Activated CD4-positive, CD25-positive, alpha-beta regulatory T cell treated with anti-CD3 and anti-CD28 coated beads, Interleukin-2, amount 50 U/mL, for 16 hours (primary cell): Measurements from ENCODE around the gene NIPAL3.

ENCODE experiments used
- DNase-seq: peaks from one replicate; pipeline ENCODE4 v3.0.0-alpha.2; 2020; ENCODE audit warnings: low read depth, low spot score

Gene NIPAL3

DNA sequence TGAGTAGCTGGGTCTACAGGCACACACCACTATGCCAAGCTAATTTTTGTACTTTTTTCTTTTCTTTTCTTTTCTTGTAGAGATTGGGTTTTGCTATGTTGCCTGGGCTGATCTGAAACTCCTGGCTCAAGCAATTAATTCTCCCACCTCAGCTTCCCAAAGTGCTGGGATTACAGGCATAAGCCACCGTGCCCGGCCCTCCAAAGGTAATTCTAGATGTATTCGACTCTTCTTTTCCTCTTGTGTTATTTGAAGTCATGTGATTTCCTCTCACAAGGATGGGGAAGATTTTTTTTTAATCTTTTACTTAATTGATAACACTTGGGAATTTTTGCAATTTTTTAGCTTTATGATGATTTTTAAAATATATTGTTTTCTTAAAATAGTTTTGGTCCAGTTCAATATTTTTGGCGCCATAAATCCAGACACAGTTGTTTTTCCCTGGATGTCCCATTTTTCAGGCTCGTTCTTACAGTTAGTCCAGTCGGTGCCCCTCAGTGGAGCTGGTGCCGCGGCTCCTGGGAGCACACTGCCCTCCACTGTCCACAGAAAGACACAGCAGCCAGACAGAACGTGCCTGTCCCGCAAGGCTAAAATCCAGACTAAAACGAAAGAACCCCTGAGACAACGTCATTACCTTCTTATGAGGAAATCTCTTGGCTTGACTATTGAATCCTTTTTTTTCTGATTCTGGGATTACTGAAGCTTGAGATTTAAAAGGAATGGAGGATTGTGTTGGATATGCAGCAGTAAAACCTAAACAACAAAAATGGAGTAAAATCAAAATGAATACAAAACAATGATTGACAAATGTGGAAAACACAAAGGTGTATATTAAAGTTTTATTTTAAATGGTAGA is 24.4 kb upstream of the NIPAL3 start:
- peak; percentile 43 for DNase-seq

- DNase-seq = no peak
These were observed 23.6 kb upstream of the NIPAL3 start for GRCh38 chr1:24391882-24392603.

DNA sequence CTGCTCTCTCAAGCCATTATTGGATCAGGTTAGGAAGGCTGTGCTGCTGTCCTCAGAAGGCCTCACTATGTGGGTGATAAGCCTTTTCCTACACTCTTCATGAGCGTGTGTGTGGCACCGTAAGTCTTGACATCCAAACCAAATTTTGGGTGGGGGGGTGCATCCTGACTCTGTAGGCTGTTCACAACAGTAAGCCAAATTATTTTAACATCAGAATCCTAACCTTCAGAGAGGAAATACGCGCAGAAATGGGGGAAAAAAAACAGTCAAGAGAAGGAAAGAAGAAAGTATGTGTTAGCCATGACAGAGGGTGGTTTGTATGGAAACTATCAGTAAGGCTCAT is 23.0 kb upstream of the NIPAL3 start:
- no peak for DNase-seq

DNA sequence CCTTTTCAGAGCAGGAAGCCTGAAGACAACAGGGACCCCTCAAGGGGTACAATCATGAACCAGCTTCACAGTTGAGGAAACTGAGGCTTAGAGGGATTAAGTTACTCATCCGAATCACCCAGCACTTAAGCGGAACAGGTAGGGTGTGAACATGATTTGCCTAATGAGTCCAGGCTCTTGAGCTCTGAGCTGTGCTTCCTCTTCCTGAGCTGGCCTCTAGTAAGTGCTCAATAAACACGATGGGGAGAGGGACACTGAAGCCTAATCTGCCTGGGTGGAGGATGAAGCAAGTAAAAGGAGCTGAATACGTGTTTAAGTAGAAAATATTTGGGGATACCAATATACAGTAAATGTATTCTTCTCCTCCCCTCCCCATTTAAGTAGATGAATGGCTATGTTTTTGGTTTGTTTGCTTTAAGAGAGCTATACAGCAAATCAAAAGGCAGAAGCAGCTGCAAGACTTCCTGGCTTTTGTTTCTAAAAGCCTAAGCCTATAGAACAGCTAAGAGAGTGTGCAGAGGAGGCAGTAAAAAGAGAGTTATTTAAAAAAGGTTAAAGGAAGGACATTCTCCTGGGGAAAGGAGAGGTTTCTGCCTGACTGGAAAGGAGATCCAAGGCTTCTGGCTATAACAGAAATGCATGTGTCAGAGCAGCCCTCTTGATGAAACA is 22.5 kb upstream of the NIPAL3 start:
- DNase-seq = no peak

GRCh38 chr1:24393892-24394291 is 21.7 kb upstream of the NIPAL3 start:
- no peak for DNase-seq

DNA sequence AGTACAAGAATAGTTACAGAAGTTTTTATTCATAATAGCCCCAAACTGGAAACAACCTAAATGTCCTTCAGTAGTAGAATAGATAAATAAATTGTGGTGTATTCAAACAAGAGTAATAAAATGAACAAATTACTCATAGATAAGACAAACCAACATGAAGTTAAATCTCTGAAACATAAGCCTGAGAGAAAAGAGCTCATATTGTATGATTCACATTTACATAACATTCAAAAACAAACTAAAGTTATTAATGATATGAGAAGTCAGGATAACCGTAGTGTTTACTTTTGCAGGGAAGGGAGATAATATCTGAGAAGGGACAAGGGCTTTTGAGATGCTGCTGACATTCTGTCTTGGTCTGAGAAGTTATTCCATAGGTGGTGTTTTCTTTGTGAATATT is 15.5 kb upstream of the NIPAL3 start:
- DNase-seq = no peak

DNA sequence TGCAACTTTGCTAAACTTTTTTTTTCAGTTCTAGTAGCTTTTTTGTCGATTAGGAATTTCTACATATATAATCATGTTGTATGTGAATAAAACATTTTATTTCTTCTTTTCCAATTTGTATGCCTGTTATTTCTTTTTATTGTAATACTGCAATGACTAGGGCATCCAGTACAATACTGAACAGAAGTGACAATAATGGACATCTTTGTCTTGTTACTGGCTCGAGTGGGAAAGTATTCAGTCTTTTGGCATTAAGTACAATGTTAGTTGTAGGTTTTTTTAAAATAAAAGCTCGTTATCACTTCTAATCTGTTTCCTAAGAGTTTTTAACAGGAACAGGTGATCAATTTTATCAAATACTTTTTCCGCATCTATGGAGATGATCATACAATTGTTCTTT is 11.8 kb upstream of the NIPAL3 start:
- no peak for DNase-seq

DNA sequence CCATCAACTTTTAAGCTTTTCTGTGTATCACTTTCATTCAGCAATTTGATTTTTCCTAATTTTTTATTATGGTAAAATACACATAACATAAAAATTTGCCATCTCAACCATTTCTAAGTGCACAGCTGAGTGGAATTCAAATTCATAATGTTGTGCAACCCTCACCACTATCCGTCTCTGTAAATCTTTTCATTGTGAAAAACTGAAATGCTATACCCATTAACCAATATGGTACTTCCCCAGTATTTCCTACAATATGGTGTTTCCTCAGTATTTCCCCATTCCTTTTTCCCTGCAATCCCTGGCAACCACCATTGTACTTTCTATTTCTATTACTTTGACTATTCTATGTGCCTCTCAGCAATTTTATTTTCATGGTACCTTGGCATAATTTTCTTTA is 8.8 kb upstream of the NIPAL3 start:
- no peak for DNase-seq

DNA sequence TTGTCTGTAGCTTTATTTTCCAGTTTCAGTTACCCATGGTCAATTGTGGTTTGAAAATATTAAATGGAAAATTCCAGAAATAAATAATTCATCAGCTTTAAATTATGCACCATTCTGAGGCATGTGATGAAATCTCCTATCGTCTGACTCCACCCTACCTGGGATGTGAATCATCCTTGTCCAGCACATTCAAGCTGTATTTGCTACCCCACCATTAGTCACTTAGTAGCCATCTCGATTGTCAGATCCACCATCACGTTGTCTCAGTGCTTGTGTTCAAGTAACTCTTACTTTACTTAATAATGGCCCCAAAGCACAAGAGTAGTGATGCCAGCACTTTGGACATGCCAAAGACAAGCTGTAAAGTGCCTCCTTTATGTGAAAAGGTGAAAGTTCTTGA is 6.1 kb upstream of the NIPAL3 start:
- DNase-seq = no peak

DNA sequence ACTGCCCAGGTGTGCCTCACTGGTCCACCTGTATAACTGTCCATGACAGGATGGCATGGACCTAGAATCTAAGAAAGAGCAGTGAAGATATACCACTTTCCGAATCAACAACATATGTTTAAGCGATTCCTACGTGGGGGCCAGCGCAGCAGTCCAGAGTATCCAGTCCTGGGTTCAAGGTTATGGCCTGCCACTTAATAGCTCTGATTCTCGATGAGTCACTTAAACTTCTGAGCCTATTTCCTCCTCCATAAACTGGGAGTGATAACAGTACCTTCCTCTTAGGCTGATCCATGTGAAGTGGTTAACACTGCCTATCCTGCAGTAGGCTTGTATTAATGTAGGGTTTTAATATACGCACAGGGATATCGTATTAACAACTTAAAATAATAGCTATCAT is 4.9 kb upstream of the NIPAL3 start:
- no peak for DNase-seq

GRCh38 chr1:24411963-24412362 is 3.6 kb upstream of the NIPAL3 start:
- DNase-seq = no peak

GRCh38 chr1:24412408-24412807 is 3.2 kb upstream of the NIPAL3 start:
- no peak for DNase-seq

GRCh38 chr1:24413350-24414163 is 2.0 kb upstream of the NIPAL3 start, which contains the start of gene STPG1:
STPG1 (minus strand) TSS chr1:24413782; CDS start chr1:24401388, 12,394 bp downstream.
- DNase-seq = peak; percentile 59

GRCh38 chr1:24414775-24415333 is 748 bp upstream of the NIPAL3 start:
- no peak for DNase-seq

GRCh38 chr1:24415910-24416665 is 486 bp downstream of the NIPAL3 start:
- DNase-seq = no peak

DNA sequence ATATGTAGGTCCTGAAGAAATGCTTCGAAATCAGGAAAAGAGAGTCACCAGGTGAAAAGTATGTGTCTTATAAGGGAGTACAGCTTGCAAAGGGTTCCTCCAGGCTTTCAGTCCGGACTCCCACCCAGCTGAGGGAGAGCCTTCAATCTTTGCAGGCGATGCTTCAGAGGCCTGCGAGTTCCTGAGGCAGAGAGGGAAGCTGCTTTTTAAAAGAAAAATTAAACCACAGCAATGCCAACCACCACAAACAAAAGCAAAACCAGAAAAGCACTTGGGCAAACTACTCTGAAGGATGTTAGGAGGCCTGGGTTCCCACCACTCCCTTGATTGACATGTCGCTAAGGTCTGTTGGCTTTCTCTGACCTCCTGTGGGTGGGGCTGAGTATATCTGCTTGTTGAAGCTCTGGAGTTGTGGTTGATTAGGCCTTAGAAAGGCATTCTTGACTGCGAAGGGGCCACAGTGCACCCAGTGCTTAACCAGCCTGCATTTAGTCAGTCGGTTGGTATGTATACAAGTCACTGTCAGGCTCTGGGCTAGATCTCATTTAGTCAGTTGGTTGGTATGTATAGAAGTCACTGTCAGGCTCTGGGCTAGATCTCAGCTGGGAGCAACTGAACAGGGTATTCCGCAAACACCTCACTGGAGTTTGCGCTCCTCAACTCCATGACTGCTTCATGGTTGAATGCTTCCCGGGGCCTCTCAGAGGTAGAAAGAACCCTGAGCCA is 1.2 kb downstream of the NIPAL3 start:
- no peak for DNase-seq

DNA sequence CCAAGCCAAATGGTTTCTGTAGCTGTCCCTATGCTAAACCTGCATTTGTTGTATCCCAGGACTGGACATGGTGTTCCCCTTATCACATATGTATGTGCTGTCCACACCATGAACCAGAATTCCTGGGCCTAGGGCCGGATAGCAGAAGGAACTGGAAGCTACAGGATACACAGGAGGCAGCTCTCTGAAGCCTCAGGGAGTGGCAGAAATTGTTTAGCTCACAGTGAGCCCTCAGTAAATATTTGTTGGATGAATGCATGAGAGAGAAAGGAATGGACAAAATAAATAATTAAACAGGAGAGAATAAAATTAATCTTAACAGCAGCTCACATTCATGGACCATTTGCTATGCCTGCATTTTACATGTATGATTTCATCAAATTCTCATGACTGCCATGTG is 2.1 kb downstream of the NIPAL3 start:
- no peak for DNase-seq

DNA sequence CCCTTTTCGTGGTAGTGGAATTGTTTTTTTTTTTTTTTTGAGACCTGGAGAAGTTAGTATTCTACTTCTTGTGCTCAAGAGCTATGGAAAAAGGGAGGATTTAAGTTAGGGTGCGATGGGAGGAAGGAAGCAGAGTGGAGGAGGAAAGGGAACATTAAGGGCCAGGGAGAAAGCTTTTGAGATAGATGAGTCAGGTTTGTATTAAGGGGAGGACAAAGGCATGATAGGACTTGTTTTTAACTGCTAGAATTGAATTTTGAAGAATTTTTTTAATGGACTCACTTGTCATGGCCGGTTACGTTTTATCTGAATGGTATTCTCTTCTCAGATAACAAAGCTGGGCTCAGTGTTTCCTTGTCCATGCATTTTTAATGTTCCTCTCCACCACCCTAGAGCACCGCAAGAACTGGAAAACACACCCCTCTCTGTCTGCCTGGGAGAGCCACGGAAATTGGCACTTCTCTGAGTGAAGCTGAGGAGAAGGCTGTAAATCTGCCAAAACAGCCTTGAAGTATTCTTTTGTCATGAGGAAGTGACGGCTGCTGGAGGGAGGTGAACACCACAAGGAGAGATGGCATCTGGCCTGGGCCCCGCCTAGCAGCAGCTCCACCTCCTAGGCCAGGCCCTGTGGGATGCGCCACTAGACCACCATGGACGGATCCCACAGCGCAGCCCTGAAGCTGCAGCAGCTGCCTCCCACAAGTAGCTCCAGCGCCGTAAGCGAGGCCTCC is 3.5 kb downstream of the NIPAL3 start:
- no peak for DNase-seq

- no peak for DNase-seq
These were observed 4.9 kb downstream of the NIPAL3 start for GRCh38 chr1:24420547-24420946.
